Cerebellar nuclear complex (tissue), 1 donor: ENCODE measurements around the gene ECSCR.
"Not testable (repeated sequence)": the region's sequence is repeated elsewhere in the genome, so short reads cannot be mapped to it uniquely, and the experiment has no call there.

Experiments
- DNase-seq, 2 experiments: peaks; one replicate each; lab custom pipeline; 2025; lab: John Stamatoyannopoulos, UW

ECSCR gene

GRCh38 chr5:139413963-139414362, 48.6 kb downstream of the ECSCR start:
- no peak for DNase-seq

GRCh38 chr5:139413153-139413552, 49.4 kb downstream of the ECSCR start:
- DNase-seq: no peak

- no peak for DNase-seq
Observed at GRCh38 chr5:139410993-139411828, 51.3 kb downstream of the ECSCR start.

- DNase-seq: no peak
Observed at GRCh38 chr5:139410121-139410992, 52.2 kb downstream of the ECSCR start.

DNA sequence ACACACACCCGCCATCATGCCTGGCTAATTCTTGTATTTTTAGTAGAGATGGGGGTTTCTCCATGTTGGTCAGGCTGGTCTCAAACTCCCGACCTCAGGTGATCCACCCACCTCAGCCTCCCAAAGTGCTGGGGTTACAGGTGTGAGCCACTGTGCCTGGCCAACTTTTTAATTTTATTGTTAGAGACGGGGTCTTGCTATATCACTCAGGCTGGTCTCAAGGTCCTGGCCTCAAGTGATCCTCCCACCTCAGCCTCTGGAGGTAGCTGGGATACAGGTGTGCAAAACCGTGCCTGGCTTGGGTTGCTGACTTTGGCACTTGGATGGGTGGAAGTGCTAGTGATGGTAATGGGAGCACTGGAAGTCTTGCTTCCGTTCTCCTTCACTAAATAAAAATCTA, 53.4 kb downstream of the ECSCR start:
- not testable (repeated sequence) for DNase-seq

DNA sequence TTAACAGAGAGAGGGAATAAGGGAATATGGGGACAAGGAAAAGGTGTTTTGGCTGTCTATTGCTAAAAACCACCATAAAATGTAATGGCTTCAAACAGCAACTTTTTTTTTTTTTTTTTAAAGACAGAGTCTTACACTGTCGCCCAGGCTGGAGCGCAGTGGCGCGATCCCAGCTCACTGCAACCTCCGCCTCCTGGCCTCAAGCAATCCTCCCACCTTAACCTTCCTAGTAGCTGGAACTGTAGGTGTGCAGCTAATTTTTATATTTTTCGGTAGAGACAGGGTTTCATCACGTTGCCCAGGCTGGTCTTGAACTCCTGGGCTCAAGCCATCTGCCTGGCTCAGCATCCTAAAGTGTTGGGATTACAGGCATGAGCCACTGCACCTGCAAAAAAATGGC, 54.4 kb downstream of the ECSCR start:
- DNase-seq: no peak

DNA sequence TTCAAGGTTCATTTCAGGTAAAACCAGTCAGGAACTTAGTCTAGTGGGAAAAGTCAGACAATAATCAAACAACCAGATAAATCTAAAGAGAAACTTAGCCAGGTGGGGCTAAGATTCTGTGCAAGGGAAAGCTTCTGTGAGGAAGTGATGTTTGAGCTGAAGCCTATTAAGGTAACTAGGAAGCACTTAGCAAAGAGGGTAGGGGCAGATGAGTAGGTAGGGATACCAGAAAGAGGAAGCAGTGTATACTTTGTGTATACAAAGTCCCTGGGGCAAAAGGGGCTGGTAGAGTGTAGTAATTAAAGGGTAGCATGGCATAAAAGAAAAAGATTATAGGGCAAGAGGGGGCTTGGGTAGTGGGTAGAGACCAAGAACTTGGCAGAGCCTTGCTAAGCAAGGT, 55.0 kb downstream of the ECSCR start:
- DNase-seq: no peak

- DNase-seq: no peak
Observed at GRCh38 chr5:139406963-139407362, 55.6 kb downstream of the ECSCR start.

- no peak for DNase-seq
Observed at GRCh38 chr5:139404484-139404840, 58.1 kb downstream of the ECSCR start.

- peak; percentile 61 to 98 for DNase-seq
Observed at GRCh38 chr5:139403787-139404483, 58.6 kb downstream of the ECSCR start, which contains the start of gene SPATA24. TSS of gene SPATA24 (minus strand) at chr5:139404089. CDS start at chr5:139404060, 29 bp downstream.

DNA sequence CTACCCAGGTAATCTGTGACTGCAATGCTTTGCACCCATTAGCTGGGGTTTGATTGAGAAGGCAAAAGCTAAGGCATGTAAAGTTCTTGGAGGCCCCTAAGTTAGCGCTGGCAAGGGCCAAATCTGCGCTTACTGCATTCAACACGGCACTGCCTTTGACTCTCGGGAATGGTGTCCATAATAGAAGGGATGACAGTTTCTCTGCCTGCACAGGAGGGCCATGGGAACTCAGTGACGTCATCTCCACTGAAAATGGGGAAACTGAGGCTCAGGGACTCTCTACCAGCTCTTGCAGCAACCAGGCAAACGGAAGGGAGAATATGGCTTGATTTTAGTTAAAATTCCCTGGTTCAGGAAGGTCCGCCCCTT, 59.1 kb downstream of the ECSCR start:
- no peak for DNase-seq

DNA sequence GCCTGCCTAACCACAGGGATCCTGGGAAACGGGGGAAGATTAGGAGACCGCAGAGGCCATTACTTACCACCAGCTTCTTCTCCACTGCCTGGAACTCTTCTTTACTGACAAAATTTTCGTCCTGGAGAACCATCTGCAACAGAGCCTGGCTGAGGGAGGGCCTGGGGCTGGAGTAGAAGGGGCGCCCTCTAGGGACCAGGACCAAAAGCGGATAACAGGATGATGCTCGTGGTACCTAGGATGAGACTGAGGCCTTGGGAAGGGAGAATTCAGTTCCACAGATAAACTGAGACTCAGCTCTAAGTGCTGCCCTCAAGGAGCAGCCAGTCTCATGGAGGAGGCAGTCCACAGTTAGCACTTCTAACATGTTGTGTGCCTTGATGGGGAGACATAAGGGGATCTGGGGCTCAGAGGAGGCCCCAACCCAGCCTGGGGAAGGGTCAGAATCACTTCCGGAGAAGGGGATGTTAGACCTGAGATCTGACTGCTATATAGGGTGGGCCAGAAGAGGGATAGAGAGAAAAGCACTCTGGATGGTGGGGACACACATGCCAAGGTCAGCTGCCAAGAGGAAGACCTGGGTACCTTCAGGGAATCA, 59.9 kb downstream of the ECSCR start:
- no peak for DNase-seq

GRCh38 chr5:139401546-139401945, 61.0 kb downstream of the ECSCR start:
- no peak for DNase-seq

GRCh38 chr5:139399501-139400121, 62.9 kb downstream of the ECSCR start:
- DNase-seq: no peak
